Ectodermal cell (in vitro differentiated cells): ENCODE results near the gene CHST8.

Source experiments
- H3K27ac ChIP-seq: 2 replicates; pipeline ENCODE4 v1.7.0; 2013; ENCODE audit warnings: mild to moderate bottlenecking, low read depth, low read length; ENCODE audit not compliant: insufficient read depth, poor library complexity, severe bottlenecking
- H3K27me3 ChIP-seq: 2 replicates; pipeline ENCODE4 v1.7.0; 2013; ENCODE audit warnings: mild to moderate bottlenecking, low read length; ENCODE audit not compliant: insufficient read depth, control insufficient read depth, poor library complexity, severe bottlenecking
- H3K36me3 ChIP-seq: one replicate; pipeline ENCODE4 v1.7.0; 2013; ENCODE audit warnings: low read length; ENCODE audit not compliant: control insufficient read depth, insufficient read depth
- H3K4me1 ChIP-seq: one replicate; pipeline ENCODE4 v1.7.0; 2013; ENCODE audit warnings: low read length; ENCODE audit not compliant: control insufficient read depth, insufficient read depth
- H3K4me3 ChIP-seq: 2 replicates; pipeline ENCODE4 v1.7.0; 2013; ENCODE audit warnings: low read depth, low read length, control low read depth; ENCODE audit not compliant: insufficient read depth
- H3K9me3 ChIP-seq: 2 replicates; pipeline ENCODE4 v1.7.0; 2013; ENCODE audit warnings: mild to moderate bottlenecking, low read length, moderate library complexity; ENCODE audit not compliant: control insufficient read depth
- WGBS, 2 experiments: methylation state at CpG; one replicate each; pipeline ENCODE4 v1.1.7; 2013; ENCODE audit warnings: missing lambda C conversion rate in 2 of 2; 5-methylcytosine and 5-hydroxymethylcytosine counted together

CHST8 gene

DNA sequence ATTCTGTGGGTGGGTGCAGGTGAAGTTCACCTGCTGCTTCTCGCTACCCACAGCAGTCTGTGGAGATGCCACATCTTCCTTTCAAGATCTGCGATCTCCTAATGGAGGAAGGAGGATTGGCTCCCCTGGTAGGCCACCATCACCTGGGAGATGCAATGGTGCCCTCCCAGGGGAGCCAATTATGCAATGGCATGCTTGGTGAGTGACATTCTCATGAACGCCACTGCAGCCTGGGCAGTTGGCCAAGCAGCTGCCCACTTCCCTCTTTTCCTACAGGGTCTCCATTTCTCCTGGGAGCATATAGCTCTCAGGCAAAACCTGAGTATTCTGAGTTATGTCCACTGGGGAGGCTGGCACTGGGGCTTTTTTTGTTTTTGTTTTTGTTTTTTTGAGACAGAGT, 91.4 kb downstream of the CHST8 start:
- Histone ChIP-seq H3K4me1 (no peaks in the 10 kb centered on the region), H3K9me3 (no peaks in the 10 kb centered on the region), H3K27me3 (no peaks in the 10 kb centered on the region), H3K36me3 (no peaks in the 10 kb centered on the region), H3K4me3 (no peak overlapping the region), H3K27ac (no peak overlapping the region)
- 94 to 98% methylated on average over 3 of the region's 3 CpGs for WGBS, 2 experiments

GRCh38 chr19:33714149-33714548, 92.4 kb downstream of the CHST8 start:
- 83 to 94% methylated on average over 3 of the region's 3 CpGs for WGBS, 2 experiments
- H3K9me3 ChIP-seq, result no peaks in the 10 kb centered on the region

DNA sequence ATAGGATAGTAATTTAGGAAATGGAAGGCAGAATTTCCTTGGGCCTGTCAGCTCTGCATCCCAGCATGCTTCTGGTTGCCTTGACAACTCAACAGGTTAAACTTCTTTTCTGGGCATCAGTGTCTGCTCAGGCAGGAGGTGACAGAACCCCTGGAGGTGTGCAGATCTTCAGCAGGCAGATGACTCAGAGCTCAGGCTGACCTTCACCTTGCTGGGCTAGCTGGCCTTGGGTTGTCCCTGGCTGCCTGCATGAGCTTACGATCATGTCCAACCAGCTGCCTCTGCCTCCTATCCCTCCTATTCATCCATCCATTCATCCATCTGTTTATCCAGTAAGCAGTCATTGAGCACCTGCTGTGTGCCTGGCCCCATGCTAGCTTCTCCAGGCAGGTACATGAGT, 93.7 kb downstream of the CHST8 start:
- WGBS, 2 experiments, result 83 to 90% methylated on average over 1 of the region's 1 CpG
- Histone ChIP-seq H3K27me3 (no peaks in the 10 kb centered on the region), H3K9me3 (no peaks in the 10 kb centered on the region), H3K4me1 (no peaks in the 10 kb centered on the region), H3K36me3 (no peaks in the 10 kb centered on the region), H3K4me3 (no peak overlapping the region), H3K27ac (no peak overlapping the region)

More at GRCh38 chr19:33714149-33714548, 92.4 kb downstream of the CHST8 start:
- Histone ChIP-seq H3K4me1 (no peaks in the 10 kb centered on the region), H3K27ac (no peak overlapping the region), H3K4me3 (no peak overlapping the region), H3K27me3 (no peaks in the 10 kb centered on the region), H3K36me3 (no peaks in the 10 kb centered on the region)

DNA sequence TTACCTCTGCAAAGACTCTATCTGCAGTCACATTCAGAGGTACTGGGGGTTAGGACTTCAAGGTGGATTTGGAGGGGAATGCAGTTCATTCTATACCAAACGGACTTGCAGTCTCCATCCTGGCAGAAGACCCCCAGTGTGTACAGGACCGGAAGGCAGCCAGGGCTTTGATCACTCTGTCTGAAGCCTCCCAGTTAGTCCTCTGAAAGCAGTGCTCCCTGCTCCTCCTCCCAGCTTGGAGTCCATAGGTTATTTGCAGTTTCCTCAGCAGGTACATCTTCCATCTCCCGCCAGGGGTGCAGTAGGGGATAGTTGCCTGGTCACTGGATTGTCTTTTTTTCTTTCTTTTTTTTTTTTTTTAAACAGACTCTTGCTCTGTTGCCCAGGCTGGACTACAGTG, 96.1 kb downstream of the CHST8 start:
- Histone ChIP-seq H3K4me3 (no peak overlapping the region), H3K27ac (no peak overlapping the region), H3K36me3 (no peaks in the 10 kb centered on the region), H3K9me3 (no peaks in the 10 kb centered on the region), H3K27me3 (no peaks in the 10 kb centered on the region), H3K4me1 (peaks cover 6% of the 10 kb centered on the region)
- 86 to 90% methylated on average over 3 of the region's 3 CpGs for WGBS, 2 experiments

DNA sequence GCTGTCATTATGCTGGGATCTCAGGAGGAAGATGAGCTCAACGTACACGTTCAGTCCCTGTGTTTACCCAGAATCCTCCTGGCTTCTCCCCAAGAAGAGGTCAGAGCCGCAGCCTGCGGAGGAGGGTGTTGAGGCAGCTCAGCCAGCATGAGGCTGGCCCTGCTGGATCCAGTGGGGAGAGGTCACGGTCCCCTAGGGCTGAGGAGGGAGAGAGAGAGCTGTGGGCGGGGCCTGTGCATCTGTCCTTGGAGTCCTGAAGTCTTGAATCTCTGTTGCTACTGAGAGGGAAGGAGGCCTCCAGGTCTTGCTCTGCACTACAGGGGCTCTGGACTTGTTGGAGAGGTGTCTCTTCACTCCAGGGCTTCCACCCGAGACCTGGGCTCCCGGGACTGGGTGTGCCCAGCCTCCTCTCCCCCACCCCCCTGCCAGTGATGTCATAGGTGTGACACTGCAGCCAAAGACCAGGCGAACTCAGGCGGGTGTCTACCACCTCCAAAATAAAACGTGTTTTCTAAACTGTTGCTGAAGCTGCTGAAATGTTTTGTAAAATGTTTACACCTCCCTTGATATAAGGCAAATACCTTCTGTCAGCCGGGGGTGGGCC, 97.0 kb downstream of the CHST8 start:
- 81% methylated on average over 10 to 12 of the region's 12 CpGs for WGBS, 2 experiments
- H3K4me1 ChIP-seq, result peaks cover 6% of the 10 kb centered on the region
- H3K36me3 ChIP-seq, result no peaks in the 10 kb centered on the region
- H3K27me3 ChIP-seq, result no peaks in the 10 kb centered on the region
- H3K4me3 ChIP-seq, result no peak overlapping the region
- H3K9me3 ChIP-seq, result no peaks in the 10 kb centered on the region
- H3K27ac ChIP-seq, result no peak overlapping the region

GRCh38 chr19:33719366-33720154, 97.8 kb downstream of the CHST8 start:
- Histone ChIP-seq H3K27me3 (no peaks in the 10 kb centered on the region), H3K4me3 (no peak overlapping the region), H3K9me3 (no peaks in the 10 kb centered on the region), H3K27ac (no peak overlapping the region), H3K4me1 (peaks cover 6% of the 10 kb centered on the region), H3K36me3 (no peaks in the 10 kb centered on the region)
- WGBS, 2 experiments, result 80 to 83% methylated on average over 13 of the region's 13 CpGs

- Histone ChIP-seq H3K27me3 (no peaks in the 10 kb centered on the region), H3K4me1 (peaks cover 10% of the 10 kb centered on the region), H3K4me3 (no peak overlapping the region), H3K9me3 (no peaks in the 10 kb centered on the region), H3K36me3 (no peaks in the 10 kb centered on the region), H3K27ac (no peak overlapping the region)
- 88 to 94% methylated on average over 3 of the region's 3 CpGs for WGBS, 2 experiments
These were observed 98.4 kb downstream of the CHST8 start for GRCh38 chr19:33720155-33720493.

- H3K4me1 ChIP-seq, result peaks cover 12% of the 10 kb centered on the region
- H3K27ac ChIP-seq, result no peak overlapping the region
- no peak overlapping the region for H3K4me3 ChIP-seq
- H3K36me3 ChIP-seq, result no peaks in the 10 kb centered on the region
- WGBS, 2 experiments, result 89 to 90% methylated on average over 9 of the region's 9 CpGs
- H3K27me3 ChIP-seq, result no peaks in the 10 kb centered on the region
- no peaks in the 10 kb centered on the region for H3K9me3 ChIP-seq
These were observed 99.2 kb downstream of the CHST8 start for GRCh38 chr19:33720691-33721682.

GRCh38 chr19:33721735-33722297, 100.1 kb downstream of the CHST8 start:
- no peak overlapping the region for H3K4me3 ChIP-seq
- WGBS, 2 experiments, result 89 to 92% methylated on average over 2 of the region's 2 CpGs
- H3K27ac ChIP-seq, result no peak overlapping the region
- H3K4me1 ChIP-seq, result peaks cover 12% of the 10 kb centered on the region
- no peaks in the 10 kb centered on the region for H3K36me3 ChIP-seq
- no peaks in the 10 kb centered on the region for H3K27me3 ChIP-seq
- H3K9me3 ChIP-seq, result no peaks in the 10 kb centered on the region
